Lower lobe of right lung (tissue), 2 donors: Measurements from ENCODE around the gene PIGX. TPM values are rescaled to one million over a fixed set of nuclear protein-coding genes. Genes with fewer than 3 reads are reported as not detected.

Experiments
- ATAC-seq, 2 donors: fragments of 200-7000 bp; cut with Tn5 transposase; one replicate each; pipeline ENCODE4 v1.9.1; 2020 to 2022; ENCODE audit warnings: mild to moderate bottlenecking in 2 of 2, moderate library complexity in 2 of 2
- DNase-seq: peaks from one replicate; pipeline ENCODE4 v3.0.0-alpha.2; 2020
- H3K27ac ChIP-seq: fragments of 200-600 bp; one replicate; pipeline ENCODE4 v1.8.0; 2022
- H3K27me3 ChIP-seq: fragments of 200-600 bp; one replicate; pipeline ENCODE4 v1.8.0; 2022; ENCODE audit warnings: low read depth
- H3K36me3 ChIP-seq: fragments of 200-600 bp; one replicate; pipeline ENCODE4 v1.8.0; 2022; ENCODE audit warnings: mild to moderate bottlenecking
- H3K4me1 ChIP-seq: fragments of 200-600 bp; one replicate; pipeline ENCODE4 v1.8.0; 2022
- H3K4me3 ChIP-seq: fragments of 200-600 bp; one replicate; pipeline ENCODE4 v1.8.0; 2022; ENCODE audit warnings: mild to moderate bottlenecking
- H3K9me3 ChIP-seq: fragments of 200-600 bp; one replicate; pipeline ENCODE4 v1.8.0; 2022
- intact Hi-C: fragments of 100-400 bp; cut with DNase I; formaldehyde crosslinking; loops from one replicate; pipeline ENCODE4 v1.11.0; 2022
- total RNA-seq: library from RNA; stranded (reverse); fragmentation: NEBNext Ultra II Directional; extraction: Animal tissue kit (Norgen Biotek cat#: 25700); gene quantifications from one replicate; pipeline ENCODE4 v1.2.1, GENCODE V29; 2021
- TF ChIP-seq, protein P1 (sequence below): fragments of 200-600 bp; IDR thresholded peaks from one replicate; pipeline ENCODE4 v1.8.0; 2022; ENCODE audit warnings: antibody characterized with exemption, mild to moderate bottlenecking
- donor health status: DM: no; HTN: yes; CAD: no; lungs with severe emphysema.

Gene PIGX
- total RNA-seq, 1 donor from 2014 or later, result 14.1 TPM

DNA sequence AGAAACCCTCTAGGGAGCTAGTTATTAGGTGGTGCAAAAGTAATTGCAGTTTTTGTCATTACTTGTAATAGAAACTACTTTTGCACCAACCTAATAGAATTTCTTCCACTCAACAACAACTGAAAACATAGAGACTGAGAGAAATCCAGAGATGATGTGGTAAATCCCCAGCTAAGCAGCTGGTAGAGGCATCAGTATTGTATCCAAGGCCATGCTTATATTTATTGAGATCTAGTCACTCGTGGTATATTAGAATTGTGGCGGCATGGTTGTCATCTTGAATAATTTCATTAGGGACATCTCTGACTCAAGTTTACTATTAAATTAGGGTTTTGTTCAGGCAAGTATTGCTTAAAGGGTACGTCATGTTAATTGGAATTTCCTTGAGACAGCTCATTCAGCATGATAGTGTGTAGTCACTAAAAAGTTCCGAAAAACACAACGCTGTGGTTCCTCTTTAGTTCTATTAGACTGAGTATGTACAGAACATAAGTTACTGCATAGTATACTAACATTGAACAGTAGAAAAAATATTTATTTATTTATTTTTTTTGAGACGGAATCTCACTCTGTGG lies 62.8 kb downstream of the PIGX start:
- TF ChIP-seq, protein P1, sequence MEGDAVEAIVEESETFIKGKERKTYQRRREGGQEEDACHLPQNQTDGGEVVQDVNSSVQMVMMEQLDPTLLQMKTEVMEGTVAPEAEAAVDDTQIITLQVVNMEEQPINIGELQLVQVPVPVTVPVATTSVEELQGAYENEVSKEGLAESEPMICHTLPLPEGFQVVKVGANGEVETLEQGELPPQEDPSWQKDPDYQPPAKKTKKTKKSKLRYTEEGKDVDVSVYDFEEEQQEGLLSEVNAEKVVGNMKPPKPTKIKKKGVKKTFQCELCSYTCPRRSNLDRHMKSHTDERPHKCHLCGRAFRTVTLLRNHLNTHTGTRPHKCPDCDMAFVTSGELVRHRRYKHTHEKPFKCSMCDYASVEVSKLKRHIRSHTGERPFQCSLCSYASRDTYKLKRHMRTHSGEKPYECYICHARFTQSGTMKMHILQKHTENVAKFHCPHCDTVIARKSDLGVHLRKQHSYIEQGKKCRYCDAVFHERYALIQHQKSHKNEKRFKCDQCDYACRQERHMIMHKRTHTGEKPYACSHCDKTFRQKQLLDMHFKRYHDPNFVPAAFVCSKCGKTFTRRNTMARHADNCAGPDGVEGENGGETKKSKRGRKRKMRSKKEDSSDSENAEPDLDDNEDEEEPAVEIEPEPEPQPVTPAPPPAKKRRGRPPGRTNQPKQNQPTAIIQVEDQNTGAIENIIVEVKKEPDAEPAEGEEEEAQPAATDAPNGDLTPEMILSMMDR, result no peak
- Histone ChIP-seq H3K4me1 (peaks cover 10% of the 10 kb centered on the region), H3K36me3 (no peaks in the 10 kb centered on the region), H3K4me3 (no peak overlapping the region), H3K9me3 (no peaks in the 10 kb centered on the region), H3K27me3 (no peaks in the 10 kb centered on the region), H3K27ac (no peak overlapping the region)
- DNase-seq, result no peak
- ATAC-seq, result no peak
- intact Hi-C loops, result no loop called here

DNA sequence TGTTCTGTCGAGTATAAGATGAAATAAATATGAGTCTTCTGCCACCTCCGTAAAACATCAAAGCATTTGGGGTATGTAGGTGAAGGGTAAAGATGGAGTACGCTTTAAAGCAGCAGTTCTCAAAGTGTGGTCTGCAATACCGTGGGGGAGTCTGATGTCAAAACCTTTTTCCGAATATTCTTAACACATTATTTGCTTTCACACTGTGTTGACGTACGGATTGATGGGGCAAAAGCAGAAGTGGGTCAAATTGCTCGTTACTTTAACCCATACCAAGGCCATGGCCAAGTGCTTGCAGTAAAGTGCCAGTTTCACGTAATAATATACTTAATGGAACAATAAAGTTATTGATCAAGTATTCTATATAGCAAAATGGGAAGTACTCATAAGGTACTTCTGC lies 63.8 kb downstream of the PIGX start:
- H3K4me3 ChIP-seq, result no peak overlapping the region
- no peaks in the 10 kb centered on the region for H3K27me3 ChIP-seq
- H3K27ac ChIP-seq, result no peak overlapping the region
- peaks cover 10% of the 10 kb centered on the region for H3K4me1 ChIP-seq
- no peaks in the 10 kb centered on the region for H3K9me3 ChIP-seq
- H3K36me3 ChIP-seq, result no peaks in the 10 kb centered on the region
- TF ChIP-seq, protein P1, result no peak
- intact Hi-C loops, result no loop called here
- DNase-seq (no peak), ATAC-seq (no peak)

DNA sequence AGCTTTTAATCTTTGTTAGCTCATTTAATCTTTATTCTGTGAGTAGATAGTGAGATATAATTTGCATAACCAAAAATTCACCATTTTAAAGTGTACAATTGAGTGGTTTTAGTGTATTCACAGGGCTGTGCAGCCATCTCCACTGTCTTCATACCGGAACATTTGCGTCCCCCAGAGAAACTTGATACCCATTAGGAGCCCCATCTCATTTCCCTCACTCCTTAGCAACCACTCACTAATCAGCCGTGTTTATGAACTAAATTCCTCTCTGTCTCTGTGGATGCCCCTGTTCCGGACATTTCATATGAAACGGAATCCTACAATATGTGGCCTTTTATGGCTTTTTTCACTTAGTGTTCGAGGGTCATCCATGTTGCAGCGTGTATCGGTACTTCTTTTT lies 65.7 kb downstream of the PIGX start:
- intact Hi-C loops, result no loop called here
- peaks cover 3% of the 10 kb centered on the region for H3K4me1 ChIP-seq
- no peak overlapping the region for H3K4me3 ChIP-seq
- H3K9me3 ChIP-seq, result no peaks in the 10 kb centered on the region
- ATAC-seq (no peak), DNase-seq (no peak)
- no peak overlapping the region for H3K27ac ChIP-seq
- TF ChIP-seq, protein P1, result no peak
- H3K27me3 ChIP-seq, result no peaks in the 10 kb centered on the region
- peaks cover 6% of the 10 kb centered on the region for H3K36me3 ChIP-seq

DNA sequence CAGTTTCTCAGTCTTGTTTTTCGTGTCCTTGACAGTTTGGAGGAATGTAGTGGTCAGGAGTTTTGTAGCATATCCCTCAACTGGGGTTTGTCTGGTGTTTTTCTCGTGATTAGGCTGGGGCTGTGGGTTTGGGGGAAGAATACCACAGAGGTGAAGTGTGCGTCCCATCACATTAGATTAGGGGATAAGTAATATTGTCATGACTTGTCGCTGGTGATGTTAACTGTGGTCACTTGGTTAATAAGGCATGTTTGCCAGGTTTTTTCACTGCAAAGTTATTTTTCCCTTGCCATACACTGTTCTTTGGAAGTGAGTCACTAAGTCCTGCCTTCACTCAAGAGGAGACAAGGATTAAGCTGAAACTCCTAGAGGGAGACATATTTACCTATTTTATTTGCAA lies 66.6 kb downstream of the PIGX start:
- Histone ChIP-seq H3K27me3 (no peaks in the 10 kb centered on the region), H3K27ac (no peak overlapping the region), H3K4me1 (no peaks in the 10 kb centered on the region), H3K4me3 (no peak overlapping the region), H3K9me3 (no peaks in the 10 kb centered on the region), H3K36me3 (peaks cover 16% of the 10 kb centered on the region)
- DNase-seq (no peak), ATAC-seq (no peak)
- TF ChIP-seq, protein P1, result no peak
- intact Hi-C loops, result no loop called here

DNA sequence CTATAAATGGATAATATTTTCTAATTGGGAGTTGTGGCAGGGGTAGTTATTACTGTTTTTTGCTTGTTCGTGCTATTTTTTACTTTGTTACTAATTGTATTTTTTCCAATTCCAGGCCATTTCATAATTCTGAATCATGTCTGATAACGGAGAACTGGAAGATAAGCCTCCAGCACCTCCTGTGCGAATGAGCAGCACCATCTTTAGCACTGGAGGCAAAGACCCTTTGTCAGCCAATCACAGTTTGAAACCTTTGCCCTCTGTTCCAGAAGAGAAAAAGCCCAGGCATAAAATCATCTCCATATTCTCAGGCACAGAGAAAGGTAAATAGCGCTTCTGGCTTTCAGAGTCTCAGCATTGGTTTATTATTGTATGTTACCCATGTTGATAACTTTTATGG lies 70.3 kb downstream of the PIGX start:
- Histone ChIP-seq H3K4me3 (no peak overlapping the region), H3K27me3 (no peaks in the 10 kb centered on the region), H3K4me1 (peaks cover 2% of the 10 kb centered on the region), H3K9me3 (no peaks in the 10 kb centered on the region), H3K36me3 (peaks cover 25% of the 10 kb centered on the region), H3K27ac (no peak overlapping the region)
- no peak for DNase-seq
- TF ChIP-seq, protein P1, result no peak
- ATAC-seq, result no peak
- intact Hi-C loops, result no loop called here

Other genes starting within 250 kb of the PIGX start
- gene RNF168, start 208.6 kb upstream of the PIGX start, total RNA-seq, result 24.3 TPM
- not detected for gene SMCO1, start 197.0 kb upstream of the PIGX start, total RNA-seq
- 9.5 TPM for gene WDR53, start 143.8 kb upstream of the PIGX start, total RNA-seq
- gene FBXO45, start 143.7 kb upstream of the PIGX start, total RNA-seq, result 7.3 TPM
- 20.7 TPM for gene NRROS, start 72.7 kb upstream of the PIGX start, total RNA-seq
- gene CEP19, start 127 bp upstream of the PIGX start, total RNA-seq, result 2.2 TPM
- gene PAK2, start 27.5 kb downstream of the PIGX start, total RNA-seq, result 80.7 TPM
- gene SENP5, start 155.5 kb downstream of the PIGX start, total RNA-seq, result 29.7 TPM
- 55.1 TPM for gene NCBP2, start 230.2 kb downstream of the PIGX start, total RNA-seq